Measurements from ENCODE around the gene IL22RA2. TPM values are rescaled to one million over a fixed set of nuclear protein-coding genes. Genes with fewer than 3 reads are reported as not detected.

The IL22RA2 gene
- total RNA-seq, 1 donor from 2014 or later, result not detected

GRCh38 chr6:137099689-137100403 lies 73.6 kb downstream of the IL22RA2 start:
- Histone ChIP-seq H3K27me3 (no peaks in the 10 kb centered on the region), H3K4me1 (peaks cover 2% of the 10 kb centered on the region), H3K36me3 (no peaks in the 10 kb centered on the region), H3K27ac (peak overlapping the region; percentile 23), H3K9me3 (no peaks in the 10 kb centered on the region), H3K4me3 (no peak overlapping the region)
- intact Hi-C loops (cut with DNase I), result loop anchor here (10.0 kb wide), 2 partner anchors 215 to 545 kb away; no protein-coding TSS in a partner anchor
- no peak for TF ChIP-seq POLR2AphosphoS5 (IDR thresholded peaks at IDR 0.05; ENCODE audit: insufficient read depth in 1 of 2, low read depth in 1 of 2)
- no peak for TF ChIP-seq CTCF (IDR thresholded peaks at IDR 0.05)
- TF ChIP-seq POLR2A (IDR thresholded peaks at IDR 0.05), result no peak
- no peak for DNase-seq (ENCODE audit: extremely low spot score in 2 of 2)

- intact Hi-C loops (cut with DNase I), result loop anchor here (10.0 kb wide), 2 partner anchors 217 to 547 kb away; no protein-coding TSS in a partner anchor
- H3K9me3 ChIP-seq, result no peaks in the 10 kb centered on the region
- TF ChIP-seq POLR2A (IDR thresholded peaks at IDR 0.05), result no peak
- no peak for TF ChIP-seq CTCF (IDR thresholded peaks at IDR 0.05)
- no peak for TF ChIP-seq POLR2AphosphoS5 (IDR thresholded peaks at IDR 0.05; ENCODE audit: insufficient read depth in 1 of 2, low read depth in 1 of 2)
- no peaks in the 10 kb centered on the region for H3K4me1 ChIP-seq
- no peaks in the 10 kb centered on the region for H3K27me3 ChIP-seq
- H3K27ac ChIP-seq, result no peak overlapping the region
- H3K4me3 ChIP-seq, result no peak overlapping the region
- DNase-seq (ENCODE audit: extremely low spot score in 2 of 2), result no peak
- H3K36me3 ChIP-seq, result no peaks in the 10 kb centered on the region
Observed at GRCh38 chr6:137097526-137097925, 75.9 kb downstream of the IL22RA2 start.

GRCh38 chr6:137097057-137097456 lies 76.4 kb downstream of the IL22RA2 start:
- no peak for DNase-seq (ENCODE audit: extremely low spot score in 2 of 2)
- Histone ChIP-seq H3K27me3 (no peaks in the 10 kb centered on the region), H3K9me3 (no peaks in the 10 kb centered on the region), H3K4me1 (no peaks in the 10 kb centered on the region), H3K27ac (no peak overlapping the region), H3K36me3 (no peaks in the 10 kb centered on the region), H3K4me3 (no peak overlapping the region)
- TF ChIP-seq CTCF (IDR thresholded peaks at IDR 0.05), result no peak
- TF ChIP-seq POLR2A (IDR thresholded peaks at IDR 0.05), result no peak
- no peak for TF ChIP-seq POLR2AphosphoS5 (IDR thresholded peaks at IDR 0.05; ENCODE audit: insufficient read depth in 1 of 2, low read depth in 1 of 2)
- intact Hi-C loops (cut with DNase I), result loop anchor here (10.0 kb wide), 2 partner anchors 218 to 548 kb away; no protein-coding TSS in a partner anchor

- H3K9me3 ChIP-seq, result no peaks in the 10 kb centered on the region
- H3K27me3 ChIP-seq, result no peaks in the 10 kb centered on the region
- H3K36me3 ChIP-seq, result no peaks in the 10 kb centered on the region
- no peaks in the 10 kb centered on the region for H3K4me1 ChIP-seq
- no peak for DNase-seq (ENCODE audit: extremely low spot score in 2 of 2)
- no peak overlapping the region for H3K4me3 ChIP-seq
- no peak for TF ChIP-seq POLR2AphosphoS5 (IDR thresholded peaks at IDR 0.05; ENCODE audit: insufficient read depth in 1 of 2, low read depth in 1 of 2)
- TF ChIP-seq POLR2A (IDR thresholded peaks at IDR 0.05), result no peak
- no peak for TF ChIP-seq CTCF (IDR thresholded peaks at IDR 0.05)
- intact Hi-C loops (cut with DNase I), result loop anchor here (10.0 kb wide), 2 partner anchors 219 to 549 kb away; no protein-coding TSS in a partner anchor
- no peak overlapping the region for H3K27ac ChIP-seq
Observed at GRCh38 chr6:137095651-137096238, 77.7 kb downstream of the IL22RA2 start.

GRCh38 chr6:137095093-137095492 lies 78.4 kb downstream of the IL22RA2 start:
- Histone ChIP-seq H3K9me3 (no peaks in the 10 kb centered on the region), H3K4me3 (no peak overlapping the region), H3K4me1 (no peaks in the 10 kb centered on the region), H3K27me3 (no peaks in the 10 kb centered on the region), H3K36me3 (no peaks in the 10 kb centered on the region), H3K27ac (no peak overlapping the region)
- TF ChIP-seq CTCF (IDR thresholded peaks at IDR 0.05), result no peak
- TF ChIP-seq POLR2AphosphoS5 (IDR thresholded peaks at IDR 0.05; ENCODE audit: insufficient read depth in 1 of 2, low read depth in 1 of 2), result no peak
- TF ChIP-seq POLR2A (IDR thresholded peaks at IDR 0.05), result no peak
- intact Hi-C loops (cut with DNase I), result loop anchor here (10.0 kb wide), 2 partner anchors 220 to 550 kb away; no protein-coding TSS in a partner anchor
- DNase-seq (ENCODE audit: extremely low spot score in 2 of 2), result no peak
